D721Med (cell line): Measurements from ENCODE around the gene RNF10.

Source experiments
- DNase-seq: peaks from one replicate; pipeline ENCODE4 v3.0.0; 2011; ENCODE audit warnings: low spot score; ENCODE audit not compliant: insufficient read length
- FAIRE-seq: peaks from 2 replicates; lab custom pipeline; 2011; peaks lifted over from hg19 to GRCh38; lab: Jason Lieb, UNC
- TF ChIP-seq, protein P1 (sequence below): IDR thresholded peaks from 2 replicates; pipeline ENCODE4 v1.5.1; 2012; ENCODE audit warnings: mild to moderate bottlenecking, control low read depth; ENCODE audit not compliant: insufficient read depth; ENCODE audit errors: missing control alignments

The RNF10 gene

DNA sequence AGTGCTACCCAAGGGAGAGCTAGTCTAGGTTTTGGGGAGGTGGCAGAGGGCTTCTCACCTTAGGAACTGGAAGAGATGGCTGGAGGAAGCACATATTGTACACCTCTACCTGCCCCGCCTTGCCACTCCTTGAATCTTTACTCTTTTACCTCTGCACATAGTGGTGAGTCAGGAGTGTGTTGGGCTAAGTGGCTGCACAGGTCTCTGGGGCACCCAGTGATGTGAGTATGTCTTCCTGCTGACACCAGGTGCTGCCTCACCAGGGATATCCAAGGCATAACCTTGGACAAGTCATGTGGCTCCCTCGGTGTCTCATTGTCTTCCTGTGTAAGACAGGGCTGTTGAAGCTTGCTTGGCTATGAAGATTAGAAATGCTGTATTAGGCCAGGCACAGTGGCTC lies 86.5 kb downstream of the RNF10 start:
- FAIRE-seq (no peak), DNase-seq (no peak)
- TF ChIP-seq, protein P1, sequence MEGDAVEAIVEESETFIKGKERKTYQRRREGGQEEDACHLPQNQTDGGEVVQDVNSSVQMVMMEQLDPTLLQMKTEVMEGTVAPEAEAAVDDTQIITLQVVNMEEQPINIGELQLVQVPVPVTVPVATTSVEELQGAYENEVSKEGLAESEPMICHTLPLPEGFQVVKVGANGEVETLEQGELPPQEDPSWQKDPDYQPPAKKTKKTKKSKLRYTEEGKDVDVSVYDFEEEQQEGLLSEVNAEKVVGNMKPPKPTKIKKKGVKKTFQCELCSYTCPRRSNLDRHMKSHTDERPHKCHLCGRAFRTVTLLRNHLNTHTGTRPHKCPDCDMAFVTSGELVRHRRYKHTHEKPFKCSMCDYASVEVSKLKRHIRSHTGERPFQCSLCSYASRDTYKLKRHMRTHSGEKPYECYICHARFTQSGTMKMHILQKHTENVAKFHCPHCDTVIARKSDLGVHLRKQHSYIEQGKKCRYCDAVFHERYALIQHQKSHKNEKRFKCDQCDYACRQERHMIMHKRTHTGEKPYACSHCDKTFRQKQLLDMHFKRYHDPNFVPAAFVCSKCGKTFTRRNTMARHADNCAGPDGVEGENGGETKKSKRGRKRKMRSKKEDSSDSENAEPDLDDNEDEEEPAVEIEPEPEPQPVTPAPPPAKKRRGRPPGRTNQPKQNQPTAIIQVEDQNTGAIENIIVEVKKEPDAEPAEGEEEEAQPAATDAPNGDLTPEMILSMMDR = no peak

DNA sequence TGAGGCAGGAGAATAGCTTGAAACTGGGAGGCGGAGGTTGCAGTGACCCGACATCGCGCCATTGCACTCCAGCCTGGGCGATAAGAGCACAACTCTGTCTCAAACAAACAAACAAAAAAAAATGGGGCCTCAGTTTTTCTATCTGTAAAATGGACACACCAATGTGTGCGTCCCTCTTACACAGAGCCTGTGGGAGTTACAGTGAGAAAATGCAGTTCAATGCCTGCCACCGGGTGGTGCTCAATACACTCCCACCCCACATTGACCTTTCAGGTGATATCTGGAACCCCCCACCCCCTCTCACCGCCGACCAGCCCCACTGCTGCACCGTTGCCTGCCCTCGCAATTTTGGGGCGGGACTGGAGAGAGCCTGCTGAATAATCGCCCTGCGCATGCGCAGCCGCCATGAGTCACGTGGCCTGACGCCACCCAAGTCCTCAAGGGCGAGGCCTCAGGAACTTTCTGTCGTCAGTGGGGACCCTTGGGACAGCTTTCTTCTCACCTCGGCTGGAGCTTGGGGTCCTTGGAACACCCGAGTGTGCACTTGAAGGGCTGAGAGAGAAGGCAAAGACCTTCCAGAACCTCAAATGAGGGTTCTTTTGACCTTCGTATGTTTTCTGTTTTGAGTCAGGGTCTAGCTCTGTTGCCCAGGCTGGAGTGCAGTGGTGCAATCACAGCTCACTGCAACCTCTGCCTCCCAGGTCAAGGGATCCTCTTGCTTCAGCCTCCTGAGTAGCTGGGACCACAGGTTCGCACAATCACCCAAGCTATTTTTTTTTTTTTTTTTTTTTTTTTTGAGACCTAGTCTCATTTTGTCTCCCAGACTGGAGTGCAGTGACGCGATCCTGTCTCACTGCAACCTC lies 91.6 kb downstream of the RNF10 start:
- DNase-seq = no peak
- FAIRE-seq = no peak
- TF ChIP-seq, protein P1 = peak; percentile 3
